ENCODE results near the gene PRPF19. TPM values are rescaled to one million over a fixed set of nuclear protein-coding genes. Genes with fewer than 3 reads are reported as not detected.

The PRPF19 gene
- total RNA-seq, 1 experiment from 2014 or later, result 48.8 TPM

DNA sequence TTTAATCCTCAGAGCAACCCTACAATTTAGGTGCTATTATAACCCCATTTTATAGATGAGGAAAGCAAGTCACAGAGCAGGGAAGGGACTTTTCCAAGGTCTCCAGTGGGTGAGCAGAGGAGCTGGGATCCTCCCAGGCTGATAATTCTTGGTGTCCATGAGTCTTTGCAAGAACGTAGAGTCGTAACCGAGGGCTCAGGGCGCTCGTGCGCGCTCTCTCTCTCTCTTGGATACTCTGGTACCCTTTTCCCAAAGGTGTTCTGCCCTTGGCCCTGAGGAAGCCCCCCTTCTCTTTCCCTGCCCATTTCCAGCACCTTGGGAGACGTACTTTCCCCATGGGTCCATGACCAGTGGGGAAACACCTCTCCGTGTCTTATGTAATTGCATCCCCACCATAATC is 44.2 kb downstream of the PRPF19 start:
- no peak for DNase-seq (ENCODE audit: extremely low read depth, low read depth)

DNA sequence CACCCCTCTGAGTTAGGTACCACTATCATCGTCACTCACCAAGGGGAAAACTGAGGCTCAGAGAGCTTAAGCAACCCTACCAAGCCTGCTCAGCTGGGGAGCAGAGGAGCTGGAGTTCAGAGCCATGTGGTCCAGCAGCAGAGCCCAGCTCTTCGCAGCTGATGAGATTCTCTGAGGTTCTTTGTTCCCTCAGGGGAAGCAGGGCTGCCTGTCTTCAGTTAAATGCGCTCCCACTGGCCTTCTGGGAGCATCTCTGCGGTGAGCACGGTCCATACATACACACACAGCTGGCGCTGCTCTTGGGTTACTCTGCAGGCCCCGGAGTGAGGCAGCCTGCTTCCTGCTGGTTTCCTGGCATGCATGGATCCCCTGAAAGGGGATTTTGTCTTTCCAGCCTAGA is 45.4 kb downstream of the PRPF19 start:
- DNase-seq (ENCODE audit: extremely low read depth, low read depth), result no peak

DNA sequence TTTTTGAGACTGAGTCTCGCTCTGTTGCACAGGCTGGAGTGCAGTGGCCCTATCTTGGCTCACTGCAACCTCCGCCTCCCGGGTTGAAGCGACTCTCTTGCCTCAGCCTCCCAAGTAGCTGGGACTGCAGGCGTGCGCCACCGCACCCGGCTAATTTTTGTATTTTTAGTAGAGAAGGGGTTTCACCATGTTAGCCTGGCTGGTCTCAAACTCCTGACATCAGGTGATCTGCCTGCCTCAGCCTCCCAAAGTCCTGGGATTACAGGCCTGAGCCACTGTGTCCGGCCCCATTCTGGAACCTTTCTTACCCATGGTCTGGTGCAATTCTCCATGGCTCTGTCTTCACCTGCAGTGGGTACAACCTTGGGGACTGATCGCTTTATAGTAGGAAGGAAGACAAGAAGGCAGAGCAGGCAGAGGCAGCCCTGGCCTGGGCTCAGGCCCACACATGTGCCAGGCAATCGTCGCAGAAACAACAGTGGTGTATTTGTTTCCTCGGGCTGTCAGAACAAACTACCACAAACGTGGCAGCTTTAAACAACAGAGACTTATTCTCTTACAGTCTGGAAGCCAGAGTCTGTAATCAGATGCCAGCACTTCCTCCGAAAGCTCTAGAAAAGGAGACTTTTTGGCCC is 46.7 kb downstream of the PRPF19 start:
- no peak for DNase-seq (ENCODE audit: extremely low read depth, low read depth)

DNA sequence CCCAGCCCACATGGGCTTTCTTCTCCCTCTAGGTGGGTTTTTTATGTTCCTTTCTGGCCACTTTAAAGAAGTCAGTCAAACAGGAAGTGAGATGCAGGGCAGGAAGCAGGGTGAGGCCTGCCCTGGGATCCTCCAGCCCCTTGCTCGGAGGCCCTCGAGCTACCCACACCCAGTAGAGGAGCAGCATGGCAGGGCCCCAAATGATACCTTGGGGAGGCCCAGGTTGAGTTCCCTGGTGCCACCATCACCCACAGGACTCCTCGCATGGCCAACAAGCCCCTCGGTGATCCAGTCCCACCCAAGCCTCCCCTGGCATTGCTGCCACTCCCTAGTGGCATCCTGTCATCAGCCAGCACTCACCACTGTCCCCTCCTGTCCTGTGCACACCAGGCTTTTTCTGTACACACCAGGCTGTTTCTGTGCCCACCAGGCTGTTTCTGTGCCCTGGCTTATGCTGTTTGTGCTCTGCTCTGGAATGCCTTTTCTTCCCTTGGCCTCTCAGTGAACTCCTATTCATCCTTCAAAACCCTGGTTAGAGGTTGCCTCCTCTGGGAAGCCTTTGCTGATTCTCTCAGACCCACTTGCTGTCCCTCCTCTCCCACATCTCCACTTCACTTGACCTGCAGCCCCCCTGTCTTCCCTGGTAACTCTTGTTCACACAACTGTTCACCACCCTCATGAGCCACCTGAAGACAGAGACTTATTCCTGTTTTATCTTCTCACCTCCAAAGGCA is 47.5 kb downstream of the PRPF19 start:
- DNase-seq (ENCODE audit: extremely low read depth, low read depth), result no peak

DNA sequence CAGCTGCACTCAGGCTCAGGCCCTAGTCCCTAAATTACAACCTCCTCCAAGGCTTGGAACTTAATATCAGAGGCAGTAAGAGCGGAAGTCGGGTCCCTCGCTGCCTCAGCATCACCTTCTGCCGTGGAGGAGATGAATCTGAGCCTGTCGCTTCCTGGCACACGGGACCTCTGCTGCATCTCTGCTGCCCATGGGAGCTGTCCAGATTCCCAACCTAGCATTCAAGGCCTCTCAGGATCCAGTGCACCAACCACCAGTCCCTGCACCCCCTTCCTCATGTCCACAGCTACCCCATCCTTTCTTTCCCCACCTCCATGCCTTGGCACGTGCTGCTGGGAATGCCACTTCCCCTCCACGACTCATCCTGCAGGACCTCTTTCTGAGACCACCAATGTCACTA is 48.1 kb downstream of the PRPF19 start:
- DNase-seq (ENCODE audit: extremely low read depth, low read depth), result no peak

DNA sequence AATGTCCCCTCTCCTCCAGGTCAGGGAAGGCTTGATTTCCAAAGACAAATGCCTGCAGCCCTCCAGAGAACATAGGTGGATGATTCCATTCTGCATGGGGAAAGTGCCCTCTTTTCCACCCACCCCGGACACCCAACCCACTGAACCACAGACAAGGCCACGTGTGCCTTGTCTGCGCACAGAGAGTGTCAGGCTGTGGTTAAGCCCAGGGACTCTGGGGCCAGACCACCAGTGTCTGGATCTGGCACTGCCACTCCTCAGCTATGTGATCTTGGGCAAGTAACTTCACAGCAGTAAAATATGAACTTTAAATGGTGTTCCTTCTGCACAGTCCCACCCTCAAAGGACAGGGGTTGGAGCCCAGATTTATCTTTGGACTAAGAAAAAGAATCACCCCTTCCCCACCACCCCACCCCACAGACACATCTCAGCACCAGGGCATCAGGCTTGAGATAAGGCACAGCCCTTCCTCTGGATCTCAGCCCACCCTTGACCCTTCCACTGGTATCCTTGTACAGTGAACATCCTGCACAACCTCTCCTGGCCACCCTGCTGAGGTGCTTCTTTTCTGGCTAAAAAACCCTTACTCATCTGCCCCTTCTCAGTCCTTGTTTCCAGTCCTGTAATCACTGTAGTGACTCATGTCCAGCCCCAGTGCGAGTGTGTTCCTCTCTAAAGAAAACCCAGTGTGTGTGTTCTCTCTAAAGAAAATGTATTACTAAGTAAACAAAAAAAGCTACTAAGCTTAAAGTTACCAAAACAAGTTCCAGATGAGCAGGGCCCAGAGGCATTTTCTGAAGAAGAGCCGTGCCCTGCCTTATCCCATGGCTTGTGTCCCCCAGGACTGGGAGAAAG is 48.8 kb downstream of the PRPF19 start:
- DNase-seq (ENCODE audit: extremely low read depth, low read depth), result no peak

DNA sequence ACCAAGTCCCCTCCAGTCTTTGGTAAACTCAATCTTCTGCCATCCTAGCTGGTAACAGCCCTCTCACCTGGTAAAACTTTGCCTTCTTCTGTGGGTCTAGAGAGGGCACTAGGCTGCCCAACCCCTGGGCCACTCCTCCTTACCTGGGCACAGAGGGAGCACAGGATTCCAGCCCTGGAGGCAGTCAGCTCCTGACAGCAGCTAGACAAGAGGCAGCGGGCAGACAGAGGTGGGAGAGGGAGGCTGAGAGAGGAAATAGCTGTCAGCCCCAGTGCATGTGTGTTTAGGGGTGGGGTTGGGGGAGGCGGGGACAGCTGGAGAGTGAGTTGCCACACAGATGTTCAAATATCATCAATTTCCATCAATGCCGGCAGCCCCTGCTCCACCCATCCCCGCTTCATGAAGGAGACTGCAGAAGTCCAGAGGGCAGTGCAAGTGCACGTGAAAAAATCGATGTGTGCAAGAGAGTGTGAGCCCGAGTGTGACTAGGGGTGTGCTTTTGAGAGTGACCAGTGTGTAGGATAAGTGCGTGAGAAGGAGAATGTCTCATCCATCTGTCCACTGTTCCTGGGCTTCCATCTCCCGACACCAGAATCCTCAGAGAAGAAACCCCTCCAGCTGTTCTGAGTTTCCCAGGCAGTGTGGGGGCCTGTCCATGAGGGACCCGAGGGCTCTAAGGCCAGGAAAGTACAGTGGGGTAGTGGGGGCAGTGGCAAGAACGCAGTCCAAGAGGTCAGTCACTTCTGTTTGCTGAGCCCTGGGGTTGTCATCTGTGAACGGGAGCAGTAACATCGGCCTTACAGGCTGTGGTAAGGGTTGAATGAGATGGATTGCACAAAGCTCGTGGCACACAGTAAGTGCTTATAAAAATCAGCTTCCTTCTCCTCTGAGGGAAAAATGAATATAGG is 50.4 kb downstream of the PRPF19 start, which contains the start of gene PTGDR2:
PTGDR2 (minus strand) TSS at position 225 of the 908 bp plus-strand sequence. CDS start 2,228 bp downstream, outside the sequence.
- DNase-seq (ENCODE audit: extremely low read depth, low read depth), result no peak

DNA sequence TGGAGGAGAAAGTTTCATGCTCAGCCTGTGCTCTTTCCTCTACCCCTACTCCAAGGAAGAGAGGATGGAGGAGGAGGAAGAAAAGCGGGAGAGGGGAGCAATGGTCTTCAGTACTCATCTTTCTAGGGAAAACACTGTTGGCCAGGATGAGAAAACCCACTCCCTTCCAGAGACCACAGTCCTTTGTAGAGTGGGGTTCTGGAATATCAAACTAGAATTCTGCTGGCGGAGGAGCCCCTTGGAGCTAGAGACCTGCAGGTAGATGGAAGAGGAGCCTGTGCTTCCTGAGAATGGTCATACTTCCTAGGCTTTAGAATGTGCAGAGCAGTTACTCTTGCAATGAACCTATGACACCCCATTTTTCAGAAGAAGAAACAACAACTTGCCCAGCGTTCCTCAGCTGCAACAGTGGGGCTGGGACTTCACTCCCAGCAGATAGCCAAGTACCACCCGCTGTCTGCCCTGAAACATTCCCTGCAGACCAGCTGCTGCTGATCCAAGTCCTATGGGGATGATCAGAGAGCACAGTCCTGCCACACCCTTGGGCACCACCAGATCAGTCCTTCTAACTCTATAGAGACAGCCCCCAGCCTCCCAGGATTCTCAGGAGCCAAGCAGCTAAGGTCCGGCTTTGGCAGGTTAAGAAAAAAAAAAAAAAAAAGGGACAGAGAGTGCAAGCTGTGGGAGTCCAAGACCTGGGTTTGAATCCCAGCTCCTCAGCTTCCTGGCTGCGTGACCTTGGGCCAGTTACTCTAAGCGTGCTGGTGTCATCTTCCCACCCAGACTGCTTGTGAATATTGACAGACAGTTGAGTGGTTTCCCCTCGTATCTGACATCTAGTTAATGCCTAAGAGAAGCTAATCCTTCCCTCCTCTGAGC is 51.3 kb downstream of the PRPF19 start:
- no peak for DNase-seq (ENCODE audit: extremely low read depth, low read depth)

DNA sequence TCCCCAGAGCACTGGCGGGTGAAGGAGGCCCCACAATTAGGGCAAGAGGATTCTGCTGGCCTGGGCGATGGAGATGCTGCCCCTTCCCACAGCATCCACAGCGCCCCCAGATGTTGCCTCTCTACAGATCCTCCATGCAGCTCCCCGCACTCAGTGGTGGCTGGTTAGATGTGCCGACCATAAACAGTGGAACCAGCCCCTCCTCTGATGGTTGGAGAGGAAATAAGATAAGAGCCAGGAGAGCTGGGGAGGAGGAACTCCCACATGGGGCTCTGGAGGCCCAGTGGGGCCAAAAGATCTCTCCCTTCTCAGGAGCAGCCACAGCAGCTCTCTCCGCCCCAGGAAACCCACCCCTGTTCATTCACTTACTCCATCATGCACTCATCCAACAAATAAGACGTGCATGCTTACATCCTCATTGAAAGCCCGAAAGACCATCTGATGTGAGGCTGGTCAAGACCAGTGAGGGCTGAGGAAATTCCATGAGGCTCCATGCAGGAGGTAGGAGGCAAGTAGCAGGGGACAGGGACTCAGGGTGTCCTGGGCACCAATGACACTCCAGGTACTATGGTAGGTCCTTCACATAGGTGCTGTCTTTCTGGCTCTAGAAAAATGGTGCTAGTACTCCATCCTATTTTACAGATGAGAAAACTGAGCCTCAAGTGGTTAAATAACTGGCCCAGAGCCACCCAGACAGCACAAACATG is 52.1 kb downstream of the PRPF19 start:
- no peak for DNase-seq (ENCODE audit: extremely low read depth, low read depth)

DNA sequence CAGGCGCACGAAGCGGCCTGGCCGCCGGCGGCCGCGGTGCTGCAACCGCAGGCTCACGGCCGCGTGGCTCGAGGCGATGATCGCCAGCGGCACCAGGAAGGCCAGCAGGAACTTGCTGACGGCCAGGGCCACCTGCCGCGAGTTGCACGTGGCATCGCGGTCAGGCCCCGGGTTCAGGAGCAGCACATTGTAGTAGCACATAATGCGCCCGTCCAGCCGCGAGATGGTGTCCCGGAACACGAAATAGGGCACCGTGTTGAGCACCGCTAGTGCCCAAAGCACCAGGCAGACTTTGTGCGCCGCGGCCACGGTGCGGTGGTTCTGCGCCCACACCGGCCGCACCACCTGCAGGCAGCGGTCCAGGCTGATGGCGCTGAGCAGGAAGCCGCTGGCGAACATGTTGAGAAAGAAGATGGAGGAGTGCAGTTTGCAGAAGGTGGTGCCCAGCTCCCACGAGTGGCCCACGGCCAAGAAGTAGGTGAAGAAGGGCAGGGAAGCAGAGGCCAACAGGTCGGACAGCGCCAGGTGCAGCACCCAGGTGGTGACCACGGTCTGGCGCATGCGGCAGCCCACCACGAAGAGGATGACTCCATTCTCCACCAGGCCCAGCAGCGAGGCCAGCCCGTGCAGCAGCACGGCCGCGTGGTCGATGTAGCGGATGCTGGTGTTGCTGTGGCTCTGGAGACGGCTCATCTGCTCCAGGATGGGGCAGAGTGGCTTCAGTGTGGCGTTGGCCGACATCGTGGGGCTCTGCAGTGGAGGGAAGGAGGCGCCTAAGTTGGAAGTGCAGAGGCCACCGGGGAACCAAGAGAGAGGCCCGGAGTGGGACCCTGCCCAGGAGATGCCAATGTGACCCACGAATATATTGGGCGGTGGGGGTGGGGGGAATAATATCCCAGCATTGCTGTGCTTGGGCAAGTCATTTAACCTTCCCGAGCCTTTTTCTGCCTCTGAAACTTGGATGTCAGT is 53.1 kb downstream of the PRPF19 start:
- DNase-seq (ENCODE audit: extremely low read depth, low read depth), result no peak

DNA sequence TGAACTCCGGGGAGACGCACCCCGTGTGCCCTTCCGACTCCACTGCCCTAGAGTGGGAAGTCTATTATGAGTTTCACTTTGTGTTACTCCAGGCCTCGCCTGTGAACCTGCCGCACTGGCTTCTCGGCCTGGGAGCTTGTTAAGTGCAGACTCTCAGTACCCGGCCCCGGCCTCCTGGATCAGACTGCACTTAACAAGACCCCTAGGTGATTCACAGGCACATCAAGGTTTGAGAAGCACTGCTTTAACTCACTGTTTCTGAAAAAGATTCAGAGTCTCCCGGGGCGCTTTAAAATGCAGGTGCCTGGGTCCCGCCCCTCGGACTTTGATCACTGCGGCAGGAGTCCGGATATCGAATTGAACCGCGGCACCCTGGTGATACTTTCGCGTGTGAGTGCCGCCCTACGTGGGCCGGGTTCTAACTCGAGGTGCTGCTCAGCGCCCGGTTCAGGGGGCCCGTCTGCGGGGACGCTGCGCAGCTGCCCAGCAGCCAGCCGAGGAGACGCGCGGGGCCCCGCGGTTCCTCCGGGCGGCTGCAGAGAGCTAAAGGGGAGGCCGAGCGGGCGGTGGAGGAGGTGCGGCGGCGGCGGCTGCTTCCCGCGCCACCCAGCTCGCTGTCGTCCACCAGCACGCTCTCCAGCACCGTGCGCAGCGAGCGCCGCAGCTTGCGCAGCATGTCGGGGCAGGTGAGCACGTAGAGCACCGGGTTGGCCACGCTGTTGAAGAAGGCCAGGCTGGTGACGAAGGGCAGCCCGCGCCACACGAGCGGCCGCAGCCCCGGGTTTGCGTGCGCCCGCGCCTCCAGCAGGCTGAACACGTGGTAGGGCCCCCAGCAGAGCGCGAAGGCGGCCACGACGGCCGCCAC is 54.0 kb downstream of the PRPF19 start:
- DNase-seq (ENCODE audit: extremely low read depth, low read depth), result no peak

DNA sequence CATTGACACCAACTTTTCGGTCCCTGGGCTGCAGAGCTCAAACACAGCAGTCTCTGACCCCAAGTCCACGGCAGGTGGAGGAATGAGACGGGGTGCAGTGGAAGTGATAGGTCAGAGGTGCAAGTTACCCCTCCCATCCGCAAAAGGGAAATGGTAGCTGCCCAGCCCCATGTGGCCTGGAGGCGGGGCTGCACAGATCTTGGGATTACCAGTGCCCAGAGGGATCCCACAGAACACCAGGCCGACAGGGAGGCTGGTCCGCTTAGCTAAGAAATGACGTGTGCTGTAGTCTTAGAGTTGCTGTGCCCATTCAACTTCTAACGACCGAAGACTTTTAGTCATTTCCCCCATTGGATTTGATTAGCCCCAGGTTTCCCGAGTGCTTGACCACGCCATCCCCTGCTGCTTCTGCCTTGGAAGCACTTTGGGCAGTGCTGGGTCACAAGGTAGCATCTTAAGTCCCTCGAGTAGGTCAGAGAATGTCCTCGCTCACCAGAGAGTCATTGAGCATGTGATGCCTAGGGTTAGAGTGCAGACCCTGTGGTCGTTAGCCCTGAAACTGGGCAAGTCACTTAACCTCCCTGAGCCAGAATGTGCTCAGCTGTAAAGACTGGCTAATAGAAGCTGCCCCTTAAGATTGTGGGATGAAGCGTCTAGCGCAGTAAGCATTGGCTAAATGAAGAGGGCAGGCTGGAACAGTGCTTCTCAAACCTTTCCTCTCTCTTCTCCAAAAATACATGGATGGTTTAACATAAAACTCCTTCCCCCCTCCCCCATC is 54.9 kb downstream of the PRPF19 start:
- DNase-seq (ENCODE audit: extremely low read depth, low read depth), result no peak

DNA sequence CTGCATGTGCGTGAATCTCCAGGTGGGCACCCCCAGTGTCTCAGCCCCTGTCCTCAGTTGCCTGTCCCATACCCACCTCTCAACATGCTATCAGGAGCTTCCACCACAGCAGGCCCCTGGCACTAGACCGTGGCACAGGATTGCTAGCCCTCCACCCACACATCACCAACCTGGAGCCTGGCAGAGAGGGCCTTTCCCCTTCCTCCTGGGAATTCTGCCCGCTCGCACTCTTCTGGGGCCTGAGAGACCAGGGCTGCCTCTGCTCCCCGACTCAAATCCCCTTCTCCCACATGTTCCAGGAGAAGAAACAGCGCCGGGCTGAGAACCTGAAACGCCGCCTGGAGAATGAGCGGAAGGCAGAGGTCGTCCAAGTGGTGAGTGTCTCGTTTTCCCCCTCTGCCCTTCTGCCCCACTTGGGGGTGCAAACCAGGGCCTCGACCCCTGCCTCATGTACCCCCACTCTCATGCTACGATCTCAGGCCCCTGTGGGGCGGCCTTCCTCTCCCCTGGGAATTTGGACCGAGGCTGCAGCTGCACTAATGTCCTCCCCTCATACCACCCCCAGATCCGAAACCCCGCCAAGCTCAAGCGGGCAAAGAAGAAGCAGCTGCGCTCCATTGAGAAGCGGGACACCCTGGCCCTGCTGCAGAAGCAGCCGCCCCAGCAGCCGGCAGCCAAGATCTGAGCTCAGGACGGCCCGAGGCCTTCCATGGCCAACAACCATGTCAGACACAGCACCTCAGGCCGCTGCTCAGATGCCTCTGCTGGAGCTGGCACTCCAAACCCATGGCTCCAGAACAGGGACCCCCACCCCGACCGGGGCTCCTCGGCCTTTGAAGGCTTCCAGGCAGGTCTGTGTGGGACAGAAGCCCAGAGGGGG is 56.5 kb downstream of the PRPF19 start:
- DNase-seq (ENCODE audit: extremely low read depth, low read depth), result no peak

DNA sequence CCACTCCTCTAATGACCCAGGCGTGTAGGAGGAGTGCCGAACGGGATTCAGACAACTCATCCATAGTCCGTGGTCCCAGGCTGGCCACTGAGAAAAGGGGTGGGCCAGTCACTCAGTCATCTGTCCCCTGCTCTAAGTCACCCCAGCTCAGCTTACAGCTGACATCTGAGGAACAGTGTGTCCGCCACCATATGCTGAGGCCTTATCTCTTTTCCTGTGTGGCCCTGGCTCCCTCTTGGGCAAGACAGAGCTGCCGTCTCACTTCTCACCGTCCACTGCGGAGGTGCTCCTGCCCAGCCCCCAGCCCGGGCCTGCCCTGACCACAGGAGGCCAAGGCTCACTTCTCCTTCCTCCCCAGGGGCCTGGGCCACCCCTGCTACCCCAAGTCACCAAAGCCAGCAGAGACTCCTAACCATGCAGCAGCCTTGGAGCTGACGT is 57.7 kb downstream of the PRPF19 start:
- DNase-seq (ENCODE audit: extremely low read depth, low read depth), result no peak

DNA sequence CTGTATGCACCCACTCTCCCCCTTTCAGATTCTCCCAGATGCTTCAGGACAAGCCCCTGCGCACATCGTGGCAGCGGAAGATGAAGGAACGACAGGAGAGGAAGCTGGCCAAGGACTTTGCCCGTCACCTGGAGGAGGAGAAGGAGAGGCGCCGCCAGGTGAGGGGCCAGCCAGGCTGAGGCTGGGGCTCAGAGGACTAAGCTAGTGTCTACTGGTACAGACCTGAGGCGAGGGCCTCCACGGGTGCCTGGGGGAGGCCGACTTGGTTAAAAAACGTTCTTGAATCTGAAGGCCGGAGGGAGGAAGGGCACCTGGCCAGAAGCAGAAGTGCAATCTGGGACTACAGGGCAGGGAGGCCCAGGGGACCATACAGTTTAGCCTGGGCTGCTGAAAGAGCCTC is 58.5 kb downstream of the PRPF19 start:
- no peak for DNase-seq (ENCODE audit: extremely low read depth, low read depth)
